K562 (cell line): ENCODE data around the gene SFN. TPM values are rescaled to one million over a fixed set of nuclear protein-coding genes. Genes with fewer than 3 reads are reported as not detected.

ENCODE experiments used
- HDAC3 ChIP-seq: fragments of 450-650 bp; IDR thresholded peaks from 2 replicates; pipeline ENCODE4 v1.6.1; 2018; ENCODE audit warnings: borderline replicate concordance, mild to moderate bottlenecking, moderate library complexity; ENCODE audit not compliant: partially characterized antibody
- MCM5 ChIP-seq: fragments of 450-650 bp; IDR thresholded peaks from 2 replicates; pipeline ENCODE4 v1.6.1; 2016; ENCODE audit warnings: low read depth
- NFYB ChIP-seq: IDR thresholded peaks from 2 replicates; pipeline ENCODE4 v1.6.1; 2011; ENCODE audit warnings: mild to moderate bottlenecking, moderate library complexity; ENCODE audit not compliant: insufficient read length; ENCODE audit errors: extremely low read depth
- PHB2 ChIP-seq: fragments of 450-650 bp; IDR thresholded peaks from 2 replicates; pipeline ENCODE4 v1.6.1; 2017; ENCODE audit warnings: low read depth
- PREB ChIP-seq: sonication (generic); formaldehyde crosslinking; IDR thresholded peaks from 2 replicates; pipeline ENCODE4 v1.8.1; 2023; ENCODE audit warnings: mild to moderate bottlenecking, missing genetic modification reagents
- SFPQ ChIP-seq: fragments of 200-400 bp; formaldehyde crosslinking; IDR thresholded peaks from 2 replicates; pipeline ENCODE4 v1.6.1; 2017; ENCODE audit warnings: mild to moderate bottlenecking, low read depth, low read length, moderate library complexity
- SRSF9 ChIP-seq: fragments of 200-400 bp; formaldehyde crosslinking; IDR thresholded peaks from 2 replicates; pipeline ENCODE4 v1.6.1; 2017; ENCODE audit warnings: low read depth, low read length, borderline replicate concordance
- ZBTB40 ChIP-seq, 2 experiments: fragments of 450-650 bp in 1 of 2; sonication (generic) in 1 of 2; formaldehyde crosslinking in 1 of 2; IDR thresholded peaks; 2 replicates each; pipeline versions ENCODE4 v1.7.1 to v1.9.0; 2016 to 2022; ENCODE audit warnings: inconsistent platforms in 1 of 2, mild to moderate bottlenecking in 1 of 2, missing genetic modification reagents in 1 of 2
- ZNF140 ChIP-seq: fragments of 250-450 bp; sonication (Bioruptor Pico); IDR thresholded peaks from 2 replicates; pipeline ENCODE4 v1.8.0; 2021; ENCODE audit warnings: moderate library complexity, mild to moderate bottlenecking, inconsistent platforms
- ZNF655 ChIP-seq: fragments of 250-450 bp; sonication (Bioruptor Pico); IDR thresholded peaks from 2 replicates; pipeline ENCODE4 v1.5.0; 2021
- polyA plus RNA-seq, 8 experiments: library from polyadenylated mRNA; depleted of rRNA in 4 of 8; stranded (reverse) in 5 of 8; unstranded in 3 of 8; fragments of >200 nt; fragmentation: Nextera tagmentation in 2 of 8; fragmentation: Illumina TruSeq in 1 of 8; extraction: Ambion mirVana in 2 of 8; extraction: Trizol in 1 of 8; gene quantifications; 2 replicates each; pipeline versions ENCODE4 v1.2.1 to v1.2.3, GENCODE V29; 2011 to 2014; ENCODE audit warnings: inconsistent platforms in 1 of 8, missing spikeins in 1 of 8
- total RNA-seq, 7 experiments: library from RNA; depleted of rRNA in 6 of 7; stranded (reverse); fragments of >200 nt in 6 of 7; fragmentation: Illumina TruSeq in 2 of 7; extraction: Trizol in 2 of 7; gene quantifications; 2 replicates each; pipeline versions ENCODE4 v1.2.1 to v1.2.3, GENCODE V29; 2011 to 2021; ENCODE audit warnings: low replicate concordance in 1 of 7

The SFN gene
- total and polyA plus RNA-seq, 9 of the 15 experiments (the other 6 are each of a cell fraction or from before 2014, with no cell fraction given): 0.10 to 3.8 (median 2.0) TPM

- TF ChIP-seq ZBTB40 (IDR thresholded peaks at IDR 0.05): peak; percentile 63; the same call in 1 of the 2 replicates
- TF ChIP-seq ZBTB40 (CRISPR knock-in tag; IDR thresholded peaks at IDR 0.05): no peak
- TF ChIP-seq NFYB: no peak
- no peak for TF ChIP-seq PHB2
- TF ChIP-seq PREB (CRISPR knock-in tag): no peak
- no peak for TF ChIP-seq MCM5
- TF ChIP-seq SFPQ: no peak
- TF ChIP-seq HDAC3: peak; percentile 79
- no peak for TF ChIP-seq ZNF140
- no peak for TF ChIP-seq ZNF655 (CRISPR knock-in tag)
- TF ChIP-seq SRSF9: no peak
Measured at GRCh38 chr1:26900001-26900814, 37.3 kb downstream of the SFN start, which contains the start of gene GPATCH3 (continued).
